ENCODE data around the gene ATXN2. TPM values are rescaled to one million over a fixed set of nuclear protein-coding genes. Genes with fewer than 3 reads are reported as not detected.

ATXN2 gene
- total RNA-seq, 1 experiment from 2014 or later = 78.5 TPM

- CTCF ChIA-PET = no interaction called here
- no peaks in the 10 kb centered on the region for H3K27me3 ChIP-seq (replicated peaks; ENCODE audit: control insufficient read depth, insufficient read depth, low read length)
- Mint-ChIP-seq H3K4me3 (ENCODE audit: unreplicated experiment) (no peak overlapping the region), H3K36me3 (ENCODE audit: insufficient read depth, unreplicated experiment) (peaks cover 89% of the 10 kb centered on the region), H3K9me3 (ENCODE audit: unreplicated experiment) (no peaks in the 10 kb centered on the region), H3K27me3 (ENCODE audit: insufficient read depth, unreplicated experiment) (no peaks in the 10 kb centered on the region), H3K4me1 (ENCODE audit: low read depth, unreplicated experiment) (no peaks in the 10 kb centered on the region), H3K27ac (ENCODE audit: unreplicated experiment) (peak overlapping the region; percentile 15)
- intact Hi-C loops (cut with micrococcal nuclease; ENCODE audit: unreplicated experiment) = no loop called here
- H3K4me1 ChIP-seq = no peaks in the 10 kb centered on the region
- no peak for TF ChIP-seq CTCF (IDR thresholded peaks at IDR 0.05; ENCODE audit: insufficient read depth in 1 of 2, low read depth in 1 of 2, low read length in 1 of 2, severe bottlenecking in 1 of 2, unreplicated experiment in 1 of 2)
- POLR2A ChIA-PET = no interaction called here
- no peak overlapping the region for H3K4me3 ChIP-seq (ENCODE audit: low read depth, low read length)
- peaks cover 5% of the 10 kb centered on the region for H3K36me3 ChIP-seq (ENCODE audit: control insufficient read depth, insufficient read depth, low read length)
- peak in 1 of 2 experiments; percentile 29 for DNase-seq
- no TSS peak for BruUV-seq (replicated peaks)
- no peaks in the 10 kb centered on the region for H3K9me3 ChIP-seq
Observed at GRCh38 chr12:111447571-111448265, 151.4 kb downstream of the ATXN2 start.

- Histone ChIP-seq H3K36me3 (ENCODE audit: control insufficient read depth, insufficient read depth, low read length) (peaks cover 5% of the 10 kb centered on the region), H3K9me3 (no peaks in the 10 kb centered on the region), H3K27me3 (replicated peaks; ENCODE audit: control insufficient read depth, insufficient read depth, low read length) (no peaks in the 10 kb centered on the region), H3K4me3 (ENCODE audit: low read depth, low read length) (no peak overlapping the region), H3K4me1 (no peaks in the 10 kb centered on the region)
- POLR2A ChIA-PET = no interaction called here
- no peak for TF ChIP-seq CTCF (IDR thresholded peaks at IDR 0.05; ENCODE audit: insufficient read depth in 1 of 2, low read depth in 1 of 2, low read length in 1 of 2, severe bottlenecking in 1 of 2, unreplicated experiment in 1 of 2)
- intact Hi-C loops (cut with micrococcal nuclease; ENCODE audit: unreplicated experiment) = no loop called here
- H3K9me3 Mint-ChIP-seq (ENCODE audit: unreplicated experiment) = no peaks in the 10 kb centered on the region
- peak in 1 of 2 experiments; percentile 30 for DNase-seq
- H3K36me3 Mint-ChIP-seq (ENCODE audit: insufficient read depth, unreplicated experiment) = peaks cover 95% of the 10 kb centered on the region
- H3K4me1 Mint-ChIP-seq (ENCODE audit: low read depth, unreplicated experiment) = no peaks in the 10 kb centered on the region
- no TSS peak for BruUV-seq (replicated peaks)
- CTCF ChIA-PET = no interaction called here
- no peaks in the 10 kb centered on the region for H3K27me3 Mint-ChIP-seq (ENCODE audit: insufficient read depth, unreplicated experiment)
- H3K27ac Mint-ChIP-seq (ENCODE audit: unreplicated experiment) = no peak overlapping the region
- no peak overlapping the region for H3K4me3 Mint-ChIP-seq (ENCODE audit: unreplicated experiment)
Observed at GRCh38 chr12:111446631-111447570, 152.2 kb downstream of the ATXN2 start.

- H3K27ac Mint-ChIP-seq (ENCODE audit: unreplicated experiment) = peak overlapping the region; percentile 57
- no peaks in the 10 kb centered on the region for H3K4me1 Mint-ChIP-seq (ENCODE audit: low read depth, unreplicated experiment)
- peaks cover 5% of the 10 kb centered on the region for H3K36me3 ChIP-seq (ENCODE audit: control insufficient read depth, insufficient read depth, low read length)
- H3K9me3 Mint-ChIP-seq (ENCODE audit: unreplicated experiment) = no peaks in the 10 kb centered on the region
- no peak overlapping the region for H3K4me3 Mint-ChIP-seq (ENCODE audit: unreplicated experiment)
- ChIA-PET CTCF (interaction anchor here (3.0 kb wide), 1 partner anchor 49 kb away, joined by 8 read pairs; no protein-coding TSS in a partner anchor), POLR2A (no interaction called here)
- peak in 1 of 2 experiments; percentile 22 for DNase-seq
- intact Hi-C loops (cut with micrococcal nuclease; ENCODE audit: unreplicated experiment) = no loop called here
- TF ChIP-seq CTCF (IDR thresholded peaks at IDR 0.05; ENCODE audit: insufficient read depth in 1 of 2, low read depth in 1 of 2, low read length in 1 of 2, severe bottlenecking in 1 of 2, unreplicated experiment in 1 of 2) = no peak
- H3K27me3 Mint-ChIP-seq (ENCODE audit: insufficient read depth, unreplicated experiment) = no peaks in the 10 kb centered on the region
- no peaks in the 10 kb centered on the region for H3K9me3 ChIP-seq
- H3K27me3 ChIP-seq (replicated peaks; ENCODE audit: control insufficient read depth, insufficient read depth, low read length) = no peaks in the 10 kb centered on the region
- no peak overlapping the region for H3K4me3 ChIP-seq (ENCODE audit: low read depth, low read length)
- peaks cover 94% of the 10 kb centered on the region for H3K36me3 Mint-ChIP-seq (ENCODE audit: insufficient read depth, unreplicated experiment)
- no peaks in the 10 kb centered on the region for H3K4me1 ChIP-seq
- BruUV-seq (replicated peaks) = no TSS peak
Observed at GRCh38 chr12:111445726-111446581, 153.2 kb downstream of the ATXN2 start.
